Endothelial cell of umbilical vein (primary cell): ENCODE data around the gene AUH. TPM values are rescaled to one million over a fixed set of nuclear protein-coding genes. Genes with fewer than 3 reads are reported as not detected.

Experiments used
- BruUV-seq: library from RNA; stranded (reverse); fragments of 400-500 nt; replicated peaks from 2 replicates; lab custom pipeline; 2021; lab: Mats Ljungman, UMichigan
- CTCF ChIA-PET: fragments of 300-600, 350-600 bp; sonication (Branson Sonifier 250); formaldehyde crosslinking; loops from one replicate; lab custom pipeline; 2021; ENCODE audit warnings: antibody characterized with exemption, inconsistent platforms; lab: Charles Lee
- POLR2A ChIA-PET: fragments of 300-600, 350-600 bp; sonication (Branson Sonifier 250); formaldehyde crosslinking; loops from one replicate; lab custom pipeline; 2021; ENCODE audit warnings: antibody characterized with exemption, inconsistent platforms; lab: Charles Lee
- DNase-seq: peaks from one replicate; pipeline ENCODE4 v3.0.0-alpha.2; 2011; ENCODE audit warnings: low read depth, low spot score
- FAIRE-seq: peaks from 2 replicates; lab custom pipeline; 2011; peaks lifted over from hg19 to GRCh38; lab: Jason Lieb, UNC
- H2AFZ ChIP-seq: 2 replicates; pipeline ENCODE4 v1.6.0; 2012; ENCODE audit warnings: low read depth, low read length, control low read depth, inconsistent platforms
- H3K27ac ChIP-seq: 2 replicates; pipeline ENCODE4 v1.5.1; 2011; ENCODE audit warnings: low read depth, mild to moderate bottlenecking, control low read depth, low read length, moderate library complexity; ENCODE audit not compliant: insufficient read depth
- H3K27me3 ChIP-seq, 2 experiments: 2 replicates each; pipeline versions ENCODE4 v1.6.0 to v1.6.1; 2011; ENCODE audit warnings: low read length in 2 of 2, mixed read lengths in 1 of 2; ENCODE audit not compliant: control insufficient read depth in 2 of 2, insufficient read depth in 2 of 2
- H3K36me3 ChIP-seq, 2 experiments: 2 replicates in 1 of 2; 3 replicates in 1 of 2; pipeline ENCODE4 v1.5.1; 2011; ENCODE audit warnings: low read length in 2 of 2, mild to moderate bottlenecking in 1 of 2, moderate library complexity in 1 of 2; ENCODE audit not compliant: control insufficient read depth in 2 of 2, insufficient read depth in 2 of 2; ENCODE audit errors: extremely low read depth in 1 of 2
- H3K4me1 ChIP-seq: 3 replicates; pipeline ENCODE4 v1.5.1; 2011; ENCODE audit warnings: mild to moderate bottlenecking, low read length; ENCODE audit not compliant: control insufficient read depth, insufficient read depth; ENCODE audit errors: extremely low read depth
- H3K4me2 ChIP-seq: 2 replicates; pipeline ENCODE4 v1.6.1; 2011; ENCODE audit warnings: low read length, control low read depth, mixed read lengths; ENCODE audit not compliant: insufficient read depth
- H3K4me3 ChIP-seq, 3 experiments: fragments of 200-600 bp in 1 of 3; sonication (generic), shearing (Covaris generic) in 1 of 3; replicated peaks in 1 of 3; 2 replicates each; pipeline ENCODE4 v1.5.1; 2011 to 2016; ENCODE audit warnings: control low read depth in 3 of 3, low read length in 3 of 3, mild to moderate bottlenecking in 2 of 3, inconsistent platforms in 1 of 3, low read depth in 1 of 3, moderate library complexity in 1 of 3; ENCODE audit not compliant: insufficient read depth in 1 of 3
- H3K79me2 ChIP-seq: 2 replicates; pipeline ENCODE4 v1.6.0; 2012; ENCODE audit warnings: low read length, inconsistent platforms; ENCODE audit not compliant: control insufficient read depth, insufficient read depth
- H3K9ac ChIP-seq: replicated peaks from 2 replicates; pipeline ENCODE3; 2011; ENCODE audit warnings: low read length, control low read depth; ENCODE audit not compliant: insufficient read depth; ENCODE audit errors: extremely low read depth
- H3K9me1 ChIP-seq: replicated peaks from 3 replicates; pipeline ENCODE4 v1.6.0; 2011; ENCODE audit warnings: mild to moderate bottlenecking, low read length; ENCODE audit not compliant: control insufficient read depth, insufficient read depth; ENCODE audit errors: extremely low read depth
- H3K9me3 ChIP-seq: replicated peaks from 2 replicates; pipeline ENCODE4 v1.5.1; 2012; ENCODE audit warnings: low read length, inconsistent platforms; ENCODE audit not compliant: control insufficient read depth, insufficient read depth
- H4K20me1 ChIP-seq: replicated peaks from 2 replicates; pipeline ENCODE3; 2011; ENCODE audit warnings: mild to moderate bottlenecking, low read length; ENCODE audit not compliant: control insufficient read depth, insufficient read depth; ENCODE audit errors: extremely low read depth
- CTCF ChIP-seq, 2 donors: IDR thresholded peaks; 1 replicate in 1 of 2; 2 replicates in 1 of 2; pipeline ENCODE4 v1.5.1; 2011; ENCODE audit warnings: low read length in 2 of 2, mild to moderate bottlenecking in 2 of 2, moderate library complexity in 2 of 2, control low read depth in 1 of 2, inconsistent platforms in 1 of 2, low read depth in 1 of 2; ENCODE audit not compliant: insufficient read depth in 1 of 2; ENCODE audit errors: extremely low read depth in 1 of 2
- EZH2 ChIP-seq: IDR thresholded peaks from 2 replicates; pipeline ENCODE4 v1.6.1; 2012; ENCODE audit warnings: borderline replicate concordance, low read depth, mild to moderate bottlenecking, moderate library complexity, low read length, inconsistent platforms; ENCODE audit not compliant: severe bottlenecking
- FOS ChIP-seq: IDR thresholded peaks from 2 replicates; pipeline ENCODE4 v1.6.1; 2011; ENCODE audit warnings: mild to moderate bottlenecking, low read length, moderate library complexity, borderline replicate concordance; ENCODE audit not compliant: insufficient read depth
- GATA2 ChIP-seq: IDR thresholded peaks from 2 replicates; pipeline ENCODE4 v1.7.0; 2011; ENCODE audit warnings: low read depth, mild to moderate bottlenecking, moderate library complexity, mixed read lengths, low read length; ENCODE audit not compliant: insufficient read length, insufficient read depth
- JUN ChIP-seq: IDR thresholded peaks from 2 replicates; pipeline ENCODE4 v1.6.1; 2011; ENCODE audit warnings: borderline replicate concordance, low read depth; ENCODE audit not compliant: insufficient read length, insufficient read depth
- MAX ChIP-seq: IDR thresholded peaks from 2 replicates; pipeline ENCODE4 v1.6.1; 2011; ENCODE audit not compliant: insufficient read depth, insufficient read length
- MYC ChIP-seq: IDR thresholded peaks from one replicate; pipeline ENCODE4 v1.6.1; 2011; ENCODE audit warnings: mild to moderate bottlenecking, low read depth, low read length
- POLR2A ChIP-seq: IDR thresholded peaks from 2 replicates; pipeline ENCODE4 v1.6.1; 2012; ENCODE audit warnings: low read depth, mild to moderate bottlenecking, control low read depth, low read length
- POLR2AphosphoS5 ChIP-seq: IDR thresholded peaks from 2 replicates; pipeline ENCODE4 v1.6.1; 2012; ENCODE audit warnings: low read depth, mild to moderate bottlenecking, control low read depth, low read length, moderate library complexity; ENCODE audit not compliant: insufficient read depth
- dilution Hi-C: fragments of 300-500 bp; cut with MboI; formaldehyde crosslinking; loops from one replicate; pipeline ENCODE4 v1.15.0; 2019; ENCODE audit warnings: low sequenced_read_pairs; ENCODE audit not compliant: extremely low pct_ligation_motif_present
- intact Hi-C: fragments of 100-400 bp; cut with micrococcal nuclease; formaldehyde crosslinking; loops from one replicate; pipeline ENCODE4 v1.10.0; 2022
- polyA plus RNA-seq, 4 experiments: library from polyadenylated mRNA; depleted of rRNA in 3 of 4; stranded (reverse) in 3 of 4; unstranded in 1 of 4; fragments of >200 nt; gene quantifications; 2 replicates each; pipeline versions ENCODE4 v1.2.1 to v1.2.3, GENCODE V29; 2011 to 2012; ENCODE audit warnings: missing spikeins in 1 of 4
- total RNA-seq: library from RNA; stranded (reverse); gene quantifications from 2 replicates; pipeline ENCODE4 v1.2.3, GENCODE V29; 2021

AUH gene
- total and polyA plus RNA-seq, 2 donors (not counting 3 experiments of a cell fraction or from before 2014, with no cell fraction given), result 2.3 to 9.2 TPM

GRCh38 chr9:91359083-91359482, 2.6 kb downstream of the AUH start:
- DNase-seq (no peak), FAIRE-seq (no peak)
- no TSS peak for BruUV-seq
- CTCF ChIA-PET, result interaction anchor here (0.9 to 1.1 kb wide), 2 partner anchors 16 to 72 kb away, joined by 3 to 4 read pairs; no protein-coding TSS in a partner anchor
- Histone ChIP-seq H2AFZ (no peak overlapping the region), H3K4me2 (no peak overlapping the region), H3K4me1 (peaks cover 15% of the 10 kb centered on the region), H4K20me1 (no peaks in the 10 kb centered on the region), H3K79me2 (peaks cover 10% of the 10 kb centered on the region), H3K9me1 (no peaks in the 10 kb centered on the region), H3K9ac (no peak overlapping the region), H3K4me3 (no peak overlapping the region), H3K27me3 (no peaks in the 10 kb centered on the region), H3K27ac (no peak overlapping the region), H3K36me3 (no peaks in the 10 kb centered on the region), H3K9me3 (no peaks in the 10 kb centered on the region)
- intact Hi-C loops (no loop called here), dilution Hi-C loops (no loop called here)
- POLR2A ChIA-PET, result no interaction called here
- no peak for TF ChIP-seq POLR2A
- no peak for TF ChIP-seq EZH2
- no peak for TF ChIP-seq JUN
- TF ChIP-seq POLR2AphosphoS5, result no peak
- TF ChIP-seq MYC, result no peak
- no peak for TF ChIP-seq CTCF (IDR thresholded peaks at IDR 0.05; ENCODE audit: extremely low read depth in 1 of 2, insufficient read depth in 1 of 2, low read depth in 1 of 2, low read length in 2 of 2)
- TF ChIP-seq MAX, result no peak
- no peak for TF ChIP-seq FOS
- TF ChIP-seq GATA2, result no peak
